OCI-LY1 (cell line): Measurements from ENCODE around the gene COBL.

Source experiments
- CTCF ChIP-seq: fragments of 200-600 bp; sonication (generic), shearing (Covaris generic); IDR thresholded peaks from 2 replicates; pipeline ENCODE4 v1.5.1; 2017; ENCODE audit warnings: mild to moderate bottlenecking, antibody characterized with exemption, low read length, moderate library complexity, mixed read lengths
- EZH2 ChIP-seq: fragments of 200-600 bp; sonication (generic), shearing (Covaris generic); IDR thresholded peaks from 2 replicates; pipeline ENCODE4 v1.8.0; 2017; ENCODE audit warnings: borderline replicate concordance, mixed run types, mild to moderate bottlenecking, antibody characterized with exemption, low read length, moderate library complexity, mixed read lengths

GRCh38 chr7:50974240-50974639, 342.4 kb downstream of the COBL start:
- no peak for TF ChIP-seq EZH2
- no peak for TF ChIP-seq CTCF
